ENCODE measurements around the gene KRTAP10-8.

KRTAP10-8 gene, protein sequence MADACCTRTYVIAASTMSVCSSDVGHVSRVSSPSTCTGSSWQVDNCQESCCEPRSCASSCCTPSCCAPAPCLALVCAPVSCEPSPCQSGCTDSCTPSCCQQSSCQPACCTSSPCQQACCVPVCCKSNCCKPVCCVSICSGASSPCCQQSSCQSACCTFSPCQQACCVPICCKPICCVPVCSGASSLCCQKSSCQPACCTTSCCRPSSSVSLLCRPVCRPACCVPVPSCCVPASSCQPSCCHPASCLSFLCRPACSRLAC

DNA sequence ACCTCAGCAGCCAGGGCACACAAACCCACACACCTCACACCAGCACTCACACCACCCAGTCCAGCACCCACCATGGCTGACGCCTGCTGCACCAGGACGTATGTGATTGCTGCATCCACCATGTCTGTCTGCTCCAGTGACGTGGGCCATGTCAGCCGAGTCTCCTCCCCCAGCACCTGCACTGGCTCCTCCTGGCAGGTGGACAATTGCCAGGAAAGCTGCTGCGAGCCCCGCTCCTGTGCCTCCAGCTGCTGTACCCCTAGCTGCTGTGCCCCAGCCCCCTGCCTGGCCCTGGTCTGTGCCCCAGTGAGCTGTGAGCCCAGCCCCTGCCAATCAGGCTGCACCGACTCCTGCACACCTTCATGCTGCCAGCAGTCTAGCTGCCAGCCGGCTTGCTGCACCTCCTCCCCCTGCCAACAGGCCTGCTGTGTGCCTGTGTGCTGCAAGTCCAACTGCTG is at the start of gene KRTAP10-8:
Gene KRTAP10-8, plus strand, starts transcription at position 51 of the 458 bp plus-strand sequence. Its CDS starts 22 bp downstream, at position 73.
- DNase-seq: no peak

DNA sequence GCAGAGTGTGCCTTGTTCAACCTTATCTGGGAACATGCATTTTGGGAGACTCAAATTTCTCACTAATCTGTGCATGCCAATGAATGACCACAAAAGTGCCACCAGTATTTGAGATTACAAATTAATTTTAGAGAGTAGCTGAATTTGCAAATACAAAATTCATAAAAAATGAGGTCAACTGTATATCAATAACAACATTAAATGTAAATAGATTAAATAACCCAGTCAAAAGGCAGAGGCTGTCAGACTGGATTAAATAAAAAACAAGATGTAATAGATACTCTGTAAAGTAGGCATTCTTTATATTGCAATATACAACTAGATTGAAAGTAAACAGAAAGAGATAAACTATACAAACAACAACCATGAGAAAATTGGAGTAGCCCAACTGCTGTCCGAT is 47.8 kb upstream of the KRTAP10-8 start:
- DNase-seq: no peak

DNA sequence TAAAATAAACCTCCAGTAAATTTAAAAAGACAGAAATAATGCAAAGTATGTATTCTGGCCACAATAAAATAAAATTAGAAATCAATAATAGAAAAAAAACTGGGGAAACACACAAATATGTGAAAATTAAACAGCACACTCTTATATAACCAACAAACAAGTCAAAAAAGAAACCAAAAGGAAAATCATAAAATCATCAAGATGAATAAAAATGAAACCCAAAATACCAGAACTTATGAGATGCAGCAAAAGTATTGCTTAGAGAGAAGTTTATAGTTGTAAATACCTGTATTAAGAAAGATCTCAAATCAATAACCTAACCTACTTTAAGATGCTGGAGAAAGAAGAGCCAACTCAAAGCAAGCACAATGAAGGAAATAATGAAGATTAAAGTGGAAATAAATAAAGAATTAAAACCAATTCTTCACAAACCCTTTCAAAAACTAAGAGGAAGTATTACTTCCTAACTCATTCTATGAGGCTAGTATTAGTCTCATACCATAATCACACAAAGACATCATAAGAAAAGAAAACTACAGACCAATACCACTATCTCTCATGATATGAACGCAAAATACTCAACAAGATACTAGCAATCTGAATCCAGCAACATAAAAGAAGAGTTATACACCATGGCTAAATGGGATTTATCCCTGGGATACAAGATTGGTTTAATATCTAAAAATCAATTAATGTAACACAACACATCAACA is 46.8 kb upstream of the KRTAP10-8 start:
- DNase-seq: no peak

DNA sequence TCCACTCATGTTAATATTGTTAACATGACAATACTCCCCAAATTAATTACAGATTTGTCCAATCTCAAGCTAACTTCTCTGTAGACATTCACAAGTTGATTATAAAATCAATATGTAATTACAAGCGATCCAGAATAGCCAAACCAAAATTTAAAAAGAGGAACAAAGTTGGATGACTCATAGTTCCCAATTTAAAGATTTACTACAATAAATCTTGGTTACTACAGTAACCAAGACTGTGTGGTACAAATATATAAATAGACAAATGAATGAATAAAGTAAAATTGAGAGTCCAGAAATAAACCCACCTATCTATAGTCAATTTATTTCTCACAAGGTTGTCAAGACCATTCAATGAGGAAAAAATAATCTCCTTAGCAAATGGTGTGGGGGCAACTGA is 45.5 kb upstream of the KRTAP10-8 start:
- no peak for DNase-seq

DNA sequence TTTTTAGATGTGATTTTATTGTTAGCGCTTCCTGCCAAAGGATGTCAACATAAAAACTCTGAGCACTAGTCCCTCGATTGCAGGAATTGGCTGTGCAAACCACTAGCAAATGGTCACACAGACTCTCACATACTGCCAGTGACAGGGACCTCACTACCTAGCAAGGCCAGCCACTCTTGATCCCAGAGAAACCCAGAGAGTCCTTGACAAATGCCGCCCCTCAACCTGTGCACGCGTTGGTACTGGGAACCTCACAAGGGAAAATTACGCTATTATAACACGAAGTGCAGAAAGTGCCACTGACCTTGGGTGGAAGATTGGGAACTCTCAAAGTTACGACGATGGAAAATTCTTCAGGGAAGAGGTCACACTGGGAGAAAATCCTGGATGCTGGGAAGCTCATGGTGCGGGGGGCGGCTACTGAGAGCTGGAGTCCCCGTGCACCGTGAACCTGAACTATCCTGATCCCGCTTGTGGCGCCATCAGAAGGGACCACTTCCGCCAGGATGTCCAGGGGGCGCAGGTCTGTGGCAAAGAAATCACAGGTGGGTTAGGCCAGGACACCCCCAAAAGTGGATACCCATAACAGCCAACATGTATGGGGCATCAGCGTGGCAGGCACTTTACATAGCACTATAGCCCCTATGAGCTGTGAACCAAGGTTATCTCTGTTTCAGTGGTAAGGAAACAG is 44.3 kb upstream of the KRTAP10-8 start:
- no peak for DNase-seq

DNA sequence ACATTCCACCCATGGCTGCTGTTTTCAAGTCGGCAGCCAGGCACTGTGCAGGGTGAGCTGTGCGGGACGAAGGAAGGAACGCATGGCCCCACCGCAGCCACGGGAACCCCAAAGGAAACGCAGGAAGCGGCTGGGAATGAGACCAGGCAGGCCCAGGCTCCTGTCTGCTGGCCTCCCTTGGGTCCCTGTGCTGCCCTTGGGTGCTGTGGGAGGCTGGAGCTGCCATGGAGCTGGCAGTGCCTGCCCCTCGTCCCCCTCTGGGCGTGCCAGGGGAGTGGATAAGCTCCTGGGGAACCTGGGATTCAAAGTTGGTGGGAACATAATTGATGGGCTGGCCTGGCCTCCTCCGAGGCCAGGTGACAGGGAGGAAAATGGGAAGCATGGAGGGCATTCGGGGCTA is 43.6 kb upstream of the KRTAP10-8 start:
- peak; percentile 49 for DNase-seq

DNA sequence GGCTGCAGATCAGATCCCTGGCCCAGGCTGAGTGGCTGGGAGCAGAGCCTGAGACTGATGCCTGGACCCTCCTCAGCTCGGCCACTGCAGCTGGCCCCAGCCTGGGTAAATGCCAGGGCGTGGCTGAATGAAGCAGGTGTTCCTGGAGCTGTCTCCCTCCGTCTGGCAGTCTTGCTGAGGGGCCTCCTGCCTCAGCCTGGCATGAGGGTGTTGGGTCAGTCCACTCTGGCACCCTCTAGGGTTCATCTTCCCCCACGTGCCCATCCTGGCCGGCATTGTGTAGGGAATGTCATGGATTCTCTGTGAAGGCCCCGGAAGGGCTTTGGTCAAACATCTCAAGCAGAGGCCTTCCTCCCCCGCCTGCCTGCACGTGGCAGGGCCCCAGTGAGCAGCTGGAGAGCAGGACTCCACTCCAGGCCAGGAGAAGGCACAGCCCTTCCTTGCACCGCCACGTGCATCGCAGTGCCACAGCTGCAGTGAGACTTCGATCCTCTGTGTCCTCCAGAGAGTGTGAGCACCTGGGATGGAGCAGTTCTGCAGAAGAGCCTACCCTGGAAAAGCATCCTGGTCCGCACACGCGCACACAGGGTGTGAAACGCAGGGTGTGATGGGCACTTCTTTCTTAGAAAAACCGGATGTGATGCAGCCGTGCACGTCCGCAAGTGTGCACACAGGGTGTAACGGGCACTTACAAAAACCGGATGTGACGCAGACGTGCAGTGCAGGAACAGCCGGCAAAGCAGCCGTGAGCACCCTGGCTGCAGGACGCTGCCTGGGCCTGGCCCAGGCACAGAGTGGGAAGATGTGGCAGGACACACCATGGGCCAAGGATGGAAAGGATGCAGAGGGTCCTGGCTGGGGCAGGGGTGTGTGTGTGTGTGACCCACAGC is 43.0 kb upstream of the KRTAP10-8 start:
- DNase-seq: peak; percentile 73

DNA sequence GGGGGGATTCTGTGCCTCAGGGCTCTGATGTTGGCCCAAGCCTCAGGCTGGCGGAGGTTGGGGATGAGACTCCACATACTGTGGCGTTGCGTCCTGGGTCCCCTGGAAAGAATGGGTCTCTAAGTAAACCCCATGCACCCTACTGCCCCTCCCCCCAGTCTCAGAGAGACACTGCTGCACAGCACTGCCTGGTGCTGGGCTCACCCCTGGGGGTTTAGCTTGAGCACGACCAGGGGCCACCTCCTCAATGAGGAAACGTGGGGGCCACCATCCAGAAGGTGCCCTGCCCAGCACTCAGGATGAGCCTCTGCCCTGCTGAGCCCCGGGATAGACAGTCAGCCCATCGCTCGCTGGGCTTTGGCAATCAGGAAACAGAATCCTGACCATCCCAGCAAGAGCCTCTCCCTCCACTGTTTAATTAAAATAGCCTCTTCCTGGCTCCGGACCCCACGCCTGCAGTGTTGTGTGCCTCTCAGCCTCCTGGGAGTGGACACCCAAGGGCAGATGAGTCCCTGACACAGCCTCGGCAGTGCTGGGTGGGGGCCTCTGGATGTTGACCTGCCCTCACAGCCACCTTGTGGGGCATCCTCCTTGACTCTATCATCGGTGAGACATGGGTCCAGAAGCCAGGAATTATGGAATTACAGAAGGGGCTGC is 41.9 kb upstream of the KRTAP10-8 start:
- no peak for DNase-seq

DNA sequence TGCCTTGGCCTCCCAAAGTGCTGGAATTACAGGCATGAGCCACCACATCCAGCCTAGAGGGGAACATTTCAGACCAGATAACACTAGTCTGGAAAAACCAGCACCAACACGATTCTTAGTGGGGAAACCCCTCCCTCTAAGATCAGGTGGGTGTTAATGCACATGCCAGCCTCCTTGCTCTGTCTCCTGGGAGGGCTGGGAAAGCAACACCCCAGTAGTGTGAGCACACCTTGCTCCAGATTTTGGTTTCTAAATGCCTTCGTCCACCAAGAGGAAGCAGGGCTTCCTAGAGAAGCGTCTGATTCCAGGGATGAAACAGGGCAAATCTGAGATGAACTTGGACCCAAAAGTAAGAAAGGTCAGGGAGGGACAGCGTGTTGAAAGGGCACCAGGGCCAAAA is 40.6 kb upstream of the KRTAP10-8 start:
- DNase-seq: no peak

DNA sequence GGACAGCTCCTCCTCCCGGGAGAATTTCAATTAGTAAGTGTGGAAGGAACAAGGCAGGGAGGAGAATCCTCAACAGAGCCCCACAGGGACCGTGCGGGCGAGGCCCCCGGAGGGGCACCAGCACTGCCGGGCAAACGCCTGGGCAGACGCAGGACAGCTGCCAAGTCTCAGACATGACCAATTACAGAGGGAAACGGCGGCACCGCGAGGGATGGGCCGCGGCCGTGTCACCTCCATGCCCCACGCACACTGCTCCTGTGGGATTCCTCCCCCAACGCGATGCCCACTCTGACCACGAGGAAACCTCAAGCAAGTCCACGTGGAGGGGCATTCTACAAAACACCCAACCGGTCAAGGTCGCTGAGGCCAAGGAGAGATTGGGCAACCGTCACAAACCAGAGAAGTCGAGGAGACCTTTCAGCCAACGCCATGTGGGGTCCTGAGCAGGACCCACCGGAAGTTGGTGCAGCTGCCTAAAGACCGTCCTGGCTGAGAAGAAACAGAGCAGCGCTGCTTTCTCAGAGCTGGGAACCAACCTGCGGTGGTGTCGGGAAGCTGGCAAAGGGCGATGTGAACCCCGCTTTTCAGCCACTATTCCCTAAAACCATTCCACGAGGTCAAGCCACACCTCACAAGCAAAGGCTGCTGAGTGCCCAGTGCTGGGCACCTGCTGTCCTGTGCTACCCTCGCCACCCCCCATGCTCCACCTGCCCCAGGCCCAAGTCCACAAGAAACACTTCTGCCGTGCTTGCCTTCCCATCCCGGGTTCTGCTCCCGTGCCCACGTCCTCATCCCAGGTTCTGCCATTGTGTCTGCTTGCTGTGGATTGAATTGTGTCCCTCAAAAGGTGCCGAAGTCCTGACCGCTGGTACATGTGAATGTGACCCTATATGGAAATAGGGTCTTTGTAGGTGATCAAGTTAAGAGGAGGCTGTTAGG is 39.8 kb upstream of the KRTAP10-8 start:
- DNase-seq: no peak

DNA sequence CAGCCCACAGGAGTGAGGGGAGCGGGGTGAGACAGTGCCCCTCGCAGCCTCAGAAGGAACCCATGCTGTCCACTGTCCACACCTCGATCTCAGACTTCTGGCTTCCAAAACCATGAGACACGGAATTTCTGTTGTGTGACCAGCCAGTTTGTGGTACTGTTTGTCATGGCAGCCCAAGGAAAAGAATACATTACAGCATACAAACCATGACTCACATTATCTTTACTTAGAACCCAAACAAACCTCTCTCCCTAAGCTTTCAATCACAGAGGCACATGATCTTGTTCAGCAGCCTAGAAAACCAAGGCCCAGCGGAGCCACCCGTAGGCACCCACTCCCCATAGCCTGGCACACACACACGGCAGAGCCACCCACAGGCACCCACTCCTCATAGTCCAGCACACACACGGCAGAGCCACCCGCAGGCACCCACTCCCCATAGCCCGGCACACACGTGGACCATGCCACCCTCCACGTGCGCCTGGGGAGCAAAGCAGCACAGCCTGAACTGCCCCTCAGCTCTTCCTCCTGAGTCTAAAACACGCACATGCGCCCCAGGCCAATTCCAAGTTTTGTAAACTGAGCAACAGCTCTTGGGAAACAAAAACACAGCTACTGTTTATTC is 38.8 kb upstream of the KRTAP10-8 start:
- peak; percentile 41 for DNase-seq

DNA sequence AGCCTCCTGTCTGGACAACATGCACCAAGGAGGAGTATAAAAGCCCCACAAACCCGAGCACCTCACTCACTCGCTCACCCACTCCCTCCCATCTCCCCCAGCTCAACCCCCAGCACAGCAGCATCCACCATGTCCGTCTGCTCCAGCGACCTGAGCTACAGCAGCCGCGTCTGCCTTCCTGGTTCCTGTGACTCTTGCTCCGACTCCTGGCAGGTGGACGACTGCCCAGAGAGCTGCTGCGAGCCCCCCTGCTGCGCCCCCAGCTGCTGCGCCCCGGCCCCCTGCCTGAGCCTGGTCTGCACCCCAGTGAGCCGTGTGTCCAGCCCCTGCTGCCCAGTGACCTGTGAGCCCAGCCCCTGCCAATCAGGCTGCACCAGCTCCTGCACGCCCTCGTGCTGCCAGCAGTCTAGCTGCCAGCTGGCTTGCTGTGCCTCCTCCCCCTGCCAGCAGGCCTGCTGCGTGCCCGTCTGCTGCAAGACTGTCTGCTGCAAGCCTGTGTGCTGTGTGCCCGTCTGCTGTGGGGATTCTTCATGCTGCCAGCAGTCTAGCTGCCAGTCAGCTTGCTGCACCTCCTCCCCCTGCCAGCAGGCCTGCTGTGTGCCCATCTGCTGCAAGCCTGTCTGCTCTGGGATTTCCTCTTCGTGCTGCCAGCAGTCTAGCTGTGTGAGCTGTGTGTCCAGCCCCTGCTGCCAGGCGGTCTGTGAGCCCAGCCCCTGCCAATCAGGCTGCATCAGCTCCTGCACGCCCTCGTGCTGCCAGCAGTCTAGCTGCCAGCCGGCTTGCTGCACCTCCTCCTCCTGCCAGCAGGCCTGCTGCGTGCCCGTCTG is 38.0 kb upstream of the KRTAP10-8 start, which contains the start of gene KRTAP10-4:
Gene KRTAP10-4, plus strand, starts transcription at position 100 of the 827 bp plus-strand sequence. Its CDS starts 30 bp downstream, at position 130.
- peak; percentile 78 for DNase-seq

DNA sequence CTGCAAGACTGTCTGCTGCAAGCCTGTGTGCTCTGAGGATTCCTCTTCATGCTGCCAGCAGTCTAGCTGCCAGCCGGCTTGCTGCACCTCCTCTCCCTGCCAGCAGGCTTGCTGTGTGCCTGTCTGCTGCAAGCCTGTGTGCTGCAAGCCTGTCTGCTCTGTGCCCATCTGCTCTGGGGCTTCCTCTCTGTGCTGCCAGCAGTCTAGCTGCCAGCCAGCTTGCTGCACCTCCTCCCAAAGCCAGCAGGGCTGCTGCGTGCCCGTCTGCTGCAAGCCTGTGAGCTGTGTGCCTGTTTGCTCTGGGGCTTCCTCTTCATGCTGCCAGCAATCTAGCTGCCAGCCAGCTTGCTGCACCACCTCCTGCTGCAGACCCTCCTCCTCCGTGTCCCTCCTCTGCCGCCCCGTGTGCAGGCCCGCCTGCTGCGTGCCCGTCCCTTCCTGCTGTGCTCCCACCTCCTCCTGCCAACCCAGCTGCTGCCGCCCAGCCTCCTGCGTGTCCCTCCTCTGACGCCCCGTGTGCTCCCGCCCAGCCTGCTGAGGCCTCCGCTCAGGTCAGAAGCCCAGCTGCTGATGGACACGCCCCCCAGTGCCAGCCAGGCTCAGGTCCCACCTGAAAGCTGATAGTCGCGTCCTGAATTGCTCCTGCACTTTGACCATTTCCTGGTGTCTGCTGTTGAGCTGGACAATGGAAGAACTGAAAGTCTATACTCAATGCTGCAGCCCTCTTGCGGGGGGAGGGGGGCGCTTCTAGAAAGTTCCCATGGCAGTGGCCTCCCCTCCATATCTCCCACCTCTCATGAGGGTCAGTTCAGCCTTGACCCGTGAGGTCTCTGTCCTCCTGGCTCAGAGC is 37.2 kb upstream of the KRTAP10-8 start:
- DNase-seq: peak; percentile 75

DNA sequence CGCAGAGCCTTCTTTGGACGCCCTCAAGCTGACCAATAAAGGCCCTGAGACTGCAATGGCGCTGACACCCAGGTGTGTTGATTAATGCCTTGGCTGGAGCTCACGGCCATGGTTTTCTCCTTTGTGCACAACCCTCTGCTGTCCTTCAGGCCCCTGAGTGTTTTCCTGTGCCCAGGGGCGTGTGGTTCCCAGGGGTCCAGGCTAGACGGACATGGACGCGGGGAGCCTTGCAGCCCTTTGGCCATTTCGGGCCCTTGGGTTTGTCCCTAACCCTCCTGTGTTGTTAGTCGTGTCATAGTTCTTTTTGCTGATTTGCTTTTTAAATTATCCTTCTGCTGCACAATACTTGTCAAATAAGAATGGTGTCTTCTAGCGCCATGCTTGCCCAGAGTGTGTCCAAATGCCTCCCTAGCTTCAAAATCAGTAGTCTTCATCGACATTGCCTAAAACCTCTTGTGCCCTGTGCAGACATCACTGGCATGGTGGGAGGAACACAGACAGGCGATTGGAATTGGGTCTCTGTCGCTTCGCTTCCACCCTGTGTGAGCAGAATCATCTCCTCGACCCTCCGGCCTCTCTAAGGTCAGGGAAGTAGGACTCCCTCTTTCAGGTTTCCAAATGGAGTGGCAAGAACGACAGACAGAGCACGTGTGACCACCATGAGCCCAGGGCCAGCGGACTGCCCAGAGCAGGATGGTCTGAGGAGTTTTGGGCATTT is 36.4 kb upstream of the KRTAP10-8 start:
- no peak for DNase-seq

DNA sequence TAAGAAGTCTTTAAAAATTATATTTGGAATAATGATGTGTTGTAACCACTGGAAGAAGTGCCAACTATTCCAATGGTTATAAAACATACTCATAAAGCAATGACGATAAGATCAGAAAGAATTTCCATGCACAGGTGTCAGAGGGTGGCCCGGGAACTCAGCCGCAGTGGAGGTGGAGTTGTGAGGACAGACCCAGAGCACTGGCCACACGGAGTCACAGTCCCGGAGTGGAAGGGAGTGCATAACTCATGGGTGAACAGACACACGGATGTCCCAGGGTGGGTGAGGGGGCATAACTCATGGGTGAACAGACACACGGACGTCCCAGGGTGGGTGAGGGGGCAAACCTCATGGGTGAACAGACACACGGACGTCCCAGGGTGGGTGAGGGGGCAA is 35.9 kb upstream of the KRTAP10-8 start:
- no peak for DNase-seq

DNA sequence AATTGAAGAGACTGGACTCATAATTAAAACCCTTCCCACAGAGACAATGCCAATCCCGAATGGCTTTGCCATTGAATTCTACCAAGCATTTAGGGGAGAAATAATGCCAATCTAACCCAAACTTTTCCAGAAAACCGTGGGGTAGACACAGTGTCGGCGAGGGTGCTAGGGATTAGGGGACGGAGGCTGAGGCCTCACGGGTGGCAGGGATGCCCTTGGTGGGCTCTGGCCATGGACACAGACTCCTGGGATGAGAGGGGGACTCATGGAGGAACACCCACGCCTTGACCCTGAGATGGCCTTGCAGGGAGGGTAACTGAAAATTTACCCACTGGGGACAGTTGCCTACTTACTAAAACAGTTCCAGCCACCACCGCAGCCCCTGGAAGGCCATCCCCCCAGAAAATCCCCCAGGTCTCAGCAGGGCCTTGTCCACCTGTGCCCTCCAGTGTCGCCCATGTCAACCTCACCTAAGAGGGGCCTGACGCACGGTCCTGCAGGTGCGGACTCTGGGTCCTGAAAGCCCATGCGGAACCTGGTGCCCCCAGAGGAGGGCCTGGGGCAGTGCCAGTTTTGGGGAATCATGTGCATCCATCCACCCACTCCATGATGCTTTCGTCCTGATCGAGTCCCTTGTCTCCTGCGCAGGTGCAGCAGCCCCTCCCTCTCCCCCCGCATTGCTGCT is 33.4 kb upstream of the KRTAP10-8 start:
- DNase-seq: no peak

Data from NCI-H69 (cell line).